DND-41 (cell line): ENCODE results near the gene PRAMEF12.

Source experiments
- CTCF ChIP-seq: IDR thresholded peaks from 2 replicates; pipeline ENCODE4 v1.5.1; 2012; ENCODE audit warnings: borderline replicate concordance, low read length, moderate library complexity, mild to moderate bottlenecking; ENCODE audit not compliant: poor library complexity, severe bottlenecking; ENCODE audit errors: extremely low read depth
- EZH2 ChIP-seq: IDR thresholded peaks from 3 replicates; pipeline ENCODE4 v1.6.1; 2012; ENCODE audit warnings: borderline replicate concordance, low read depth, mild to moderate bottlenecking, moderate library complexity, low read length, inconsistent platforms; ENCODE audit not compliant: severe bottlenecking

GRCh38 chr1:12734651-12735050 is 38.9 kb upstream of the PRAMEF12 start:
- TF ChIP-seq CTCF (no peak), EZH2 (no peak)
